ENCODE results near the gene ANKRD23.

ANKRD23 gene

DNA sequence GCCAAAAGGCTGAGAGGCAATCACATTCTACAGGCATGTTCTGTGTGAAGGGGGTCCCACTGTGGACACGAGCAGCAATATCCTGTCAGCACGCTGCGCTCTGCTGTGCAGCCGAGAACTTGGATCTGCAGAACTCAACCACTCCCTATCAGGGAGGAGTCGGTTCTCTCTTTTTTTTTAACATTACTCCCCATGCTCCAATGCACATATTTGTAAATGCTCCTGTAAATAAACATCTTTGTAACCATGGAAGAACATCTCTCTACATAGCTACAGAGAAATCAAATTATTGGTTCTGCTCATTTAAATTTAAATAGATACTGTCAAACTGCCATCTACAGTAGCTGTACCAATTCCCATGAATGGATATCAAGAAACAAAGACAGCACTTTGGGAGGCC, 3.0 kb upstream of the ANKRD23 start:
- TF ChIP-seq, protein P1, sequence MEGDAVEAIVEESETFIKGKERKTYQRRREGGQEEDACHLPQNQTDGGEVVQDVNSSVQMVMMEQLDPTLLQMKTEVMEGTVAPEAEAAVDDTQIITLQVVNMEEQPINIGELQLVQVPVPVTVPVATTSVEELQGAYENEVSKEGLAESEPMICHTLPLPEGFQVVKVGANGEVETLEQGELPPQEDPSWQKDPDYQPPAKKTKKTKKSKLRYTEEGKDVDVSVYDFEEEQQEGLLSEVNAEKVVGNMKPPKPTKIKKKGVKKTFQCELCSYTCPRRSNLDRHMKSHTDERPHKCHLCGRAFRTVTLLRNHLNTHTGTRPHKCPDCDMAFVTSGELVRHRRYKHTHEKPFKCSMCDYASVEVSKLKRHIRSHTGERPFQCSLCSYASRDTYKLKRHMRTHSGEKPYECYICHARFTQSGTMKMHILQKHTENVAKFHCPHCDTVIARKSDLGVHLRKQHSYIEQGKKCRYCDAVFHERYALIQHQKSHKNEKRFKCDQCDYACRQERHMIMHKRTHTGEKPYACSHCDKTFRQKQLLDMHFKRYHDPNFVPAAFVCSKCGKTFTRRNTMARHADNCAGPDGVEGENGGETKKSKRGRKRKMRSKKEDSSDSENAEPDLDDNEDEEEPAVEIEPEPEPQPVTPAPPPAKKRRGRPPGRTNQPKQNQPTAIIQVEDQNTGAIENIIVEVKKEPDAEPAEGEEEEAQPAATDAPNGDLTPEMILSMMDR (IDR thresholded peaks at IDR 0.05; ENCODE audit: extremely low read depth, missing control alignments): no peak
- no peak for DNase-seq (ENCODE audit: low spot score)

DNA sequence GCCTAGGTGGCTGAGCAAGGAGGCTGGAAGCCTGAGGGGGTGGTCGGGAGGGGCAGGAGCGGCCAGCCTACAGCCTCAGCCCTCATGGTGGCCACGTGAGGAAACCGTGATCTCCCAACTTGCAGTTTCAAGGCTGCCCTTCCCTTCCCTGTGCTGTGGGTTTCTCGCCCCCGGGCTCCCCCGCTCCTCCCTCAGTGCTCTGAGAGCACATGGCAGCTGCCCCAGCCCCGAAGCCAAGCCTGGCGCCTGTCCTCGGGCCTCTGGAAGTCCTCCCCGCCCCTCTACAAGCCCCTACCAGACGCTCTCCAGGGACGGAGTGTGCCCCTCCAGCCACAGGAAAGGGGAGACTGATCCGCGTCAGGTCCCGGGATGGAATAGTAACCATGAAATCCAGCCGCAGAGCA, 586 bp upstream of the ANKRD23 start:
- TF ChIP-seq, protein P1 (IDR thresholded peaks at IDR 0.05; ENCODE audit: extremely low read depth, missing control alignments): no peak
- DNase-seq (ENCODE audit: low spot score): no peak

DNA sequence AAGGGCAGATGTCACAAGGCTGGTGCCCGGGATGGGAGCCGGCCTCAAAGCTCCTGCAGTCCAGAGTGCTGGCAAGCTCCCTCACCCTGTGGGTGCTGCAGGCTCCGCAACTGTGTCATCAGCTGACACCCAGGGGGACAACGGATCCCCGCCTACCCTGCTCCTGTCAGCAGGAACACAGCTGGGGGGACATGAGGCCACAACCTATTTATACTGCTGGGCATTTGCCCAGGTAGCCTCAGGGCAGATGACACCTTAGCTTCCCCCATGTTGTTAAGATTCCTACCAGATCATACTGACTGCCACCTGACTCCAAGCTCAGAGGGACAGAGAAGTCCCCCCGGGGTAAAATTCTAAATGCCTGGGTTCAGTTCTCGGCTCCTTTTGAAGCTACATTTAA, 1.2 kb downstream of the ANKRD23 start:
- TF ChIP-seq, protein P1 (IDR thresholded peaks at IDR 0.05; ENCODE audit: extremely low read depth, missing control alignments): no peak
- no peak for DNase-seq (ENCODE audit: low spot score)

DNA sequence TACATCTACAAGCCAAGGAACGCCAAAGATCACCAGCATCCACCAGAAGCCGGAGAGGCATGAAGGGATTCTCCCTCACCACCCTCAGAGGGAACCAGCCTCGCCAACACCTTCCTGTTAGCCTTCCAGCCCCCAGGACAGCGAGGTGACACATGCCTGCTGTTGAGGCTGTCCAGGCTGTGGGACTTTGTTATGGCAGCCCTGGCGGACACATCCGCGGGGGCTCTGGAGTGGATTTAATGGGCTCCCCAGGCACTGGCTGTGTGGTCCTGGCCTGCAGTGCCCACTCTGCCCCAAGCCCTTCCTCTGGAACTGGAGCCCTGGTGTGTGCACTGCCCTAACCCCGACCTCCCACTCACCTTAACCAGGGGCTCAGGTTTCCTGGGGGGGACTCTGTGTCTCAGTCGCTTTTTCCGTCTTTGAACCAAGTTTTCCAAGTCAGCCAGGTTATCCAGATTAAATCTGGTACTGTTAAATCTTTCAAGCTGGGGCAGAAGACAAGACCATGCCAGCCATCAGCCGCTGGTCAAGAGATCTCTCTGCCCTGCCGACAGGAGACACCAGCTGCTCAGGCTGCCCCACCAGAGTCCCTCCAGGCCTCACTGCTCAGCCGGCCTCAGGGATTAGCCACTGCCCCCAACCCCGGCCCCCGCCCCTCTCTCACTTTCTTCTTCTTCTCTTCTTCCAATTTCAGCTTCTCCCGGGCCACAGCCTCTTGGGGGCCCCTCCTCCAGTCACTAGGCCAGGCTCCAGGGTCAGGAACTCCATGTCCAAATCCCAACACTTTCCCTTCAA, 1.9 kb downstream of the ANKRD23 start:
- TF ChIP-seq, protein P1 (IDR thresholded peaks at IDR 0.05; ENCODE audit: extremely low read depth, missing control alignments): no peak
- DNase-seq (ENCODE audit: low spot score): no peak

DNA sequence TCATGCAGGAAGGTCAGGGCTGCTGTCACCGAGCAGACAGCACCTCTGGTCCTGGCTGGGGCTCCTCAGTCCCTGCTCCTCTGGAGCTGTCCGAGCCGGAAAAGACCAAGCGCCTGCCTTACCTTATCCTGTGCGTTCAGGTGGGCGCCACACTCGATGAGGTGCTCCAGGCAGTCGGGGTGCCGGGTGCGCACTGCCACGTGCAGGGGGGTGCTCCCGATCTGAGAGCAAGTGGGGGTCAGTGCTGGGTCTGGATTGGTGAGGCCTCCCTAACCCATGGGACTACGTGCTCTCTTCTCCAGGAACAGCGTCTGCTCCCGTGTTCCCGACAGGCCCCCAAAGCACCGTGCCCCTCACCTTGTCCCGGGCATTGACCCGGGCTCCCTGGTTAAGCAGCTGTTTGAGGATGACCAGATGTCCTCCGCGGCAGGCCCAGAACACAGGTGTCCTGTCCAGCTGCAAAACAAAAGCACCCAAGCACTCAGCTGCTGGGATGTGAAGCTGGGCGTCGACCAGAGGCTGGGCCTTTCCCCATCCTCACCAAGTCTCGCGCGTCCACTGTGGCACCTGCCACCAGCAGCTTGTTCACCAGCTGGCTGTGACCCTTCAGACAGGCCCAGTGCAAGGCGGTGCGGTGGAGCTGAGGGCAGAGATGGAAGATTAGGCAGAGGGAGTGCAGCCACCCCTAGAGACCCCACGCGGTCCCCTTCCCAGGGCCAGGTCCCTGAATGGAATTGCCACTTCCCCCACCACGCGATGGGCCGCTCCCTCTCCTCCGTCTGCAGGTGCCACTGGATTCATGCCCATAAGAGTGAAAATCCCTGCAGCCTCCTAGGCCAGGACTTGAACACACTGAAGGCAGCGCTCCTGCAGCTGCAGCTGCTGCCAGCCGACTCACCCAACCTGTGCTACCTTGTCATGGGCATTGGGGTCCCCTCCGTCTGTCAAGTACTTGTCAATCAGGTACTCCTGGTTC, 3.7 kb downstream of the ANKRD23 start:
- TF ChIP-seq, protein P1 (IDR thresholded peaks at IDR 0.05; ENCODE audit: extremely low read depth, missing control alignments): no peak
- DNase-seq (ENCODE audit: low spot score): no peak

DNA sequence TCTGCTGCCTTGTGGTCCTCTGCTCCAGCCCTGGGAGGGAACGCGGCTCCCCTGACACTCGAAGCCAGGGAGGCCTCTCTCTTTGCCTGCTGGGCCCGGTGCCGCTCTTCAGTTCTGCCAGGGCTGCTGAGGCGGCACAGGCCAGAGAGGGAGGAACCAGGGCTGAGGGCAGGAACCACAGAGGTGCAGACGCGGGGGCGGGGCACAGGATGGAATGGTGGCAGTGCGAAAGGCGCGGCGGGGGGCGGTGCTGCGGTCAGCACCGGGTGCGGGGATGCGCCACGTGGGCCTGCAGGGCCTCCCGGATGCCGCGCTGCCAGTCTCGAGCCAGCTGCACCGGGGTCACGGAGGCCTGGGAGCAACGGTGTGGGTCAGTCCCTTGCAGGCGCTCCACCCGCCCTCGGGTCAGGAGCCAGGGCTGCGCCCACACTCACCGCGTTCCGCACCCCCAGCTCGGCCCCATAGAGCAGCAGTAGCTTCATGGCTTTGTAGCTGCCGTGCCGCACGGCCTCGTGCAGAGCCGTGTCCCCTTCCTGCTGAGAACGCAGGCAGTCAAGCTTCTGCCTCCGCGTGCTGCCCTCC, 4.4 kb downstream of the ANKRD23 start:
- TF ChIP-seq, protein P1 (IDR thresholded peaks at IDR 0.05; ENCODE audit: extremely low read depth, missing control alignments): no peak
- peak; percentile 55 for DNase-seq (ENCODE audit: low spot score)

Measured in GM20000 (cell line).